HepG2 (cell line): ENCODE measurements around the gene TOB1. TPM values are rescaled to one million over a fixed set of nuclear protein-coding genes. Genes with fewer than 3 reads are reported as not detected.
A peak's percentile ranks its signal among the peaks of the same experiment; 100 is the strongest.

ENCODE experiments used
- ARNT2 ChIP-seq: sonication (generic); formaldehyde crosslinking; IDR thresholded peaks from 2 replicates; pipeline ENCODE4 v1.8.0; 2022; ENCODE audit warnings: mild to moderate bottlenecking, low read depth, missing genetic modification reagents, moderate library complexity
- CAMTA2 ChIP-seq: sonication (generic); formaldehyde crosslinking; IDR thresholded peaks from 2 replicates; pipeline ENCODE4 v1.4.0; 2020; ENCODE audit warnings: mild to moderate bottlenecking, missing genetic modification reagents, borderline replicate concordance
- CHCHD3 ChIP-seq: sonication (generic); formaldehyde crosslinking; IDR thresholded peaks from 2 replicates; pipeline ENCODE4 v1.8.0; 2022; ENCODE audit warnings: mild to moderate bottlenecking, missing genetic modification reagents, moderate library complexity
- IRX3 ChIP-seq: sonication (generic); formaldehyde crosslinking; IDR thresholded peaks from 2 replicates; pipeline ENCODE4 v1.8.1; 2023; ENCODE audit warnings: mild to moderate bottlenecking, low read depth, missing genetic modification reagents, borderline replicate concordance
- KLF12 ChIP-seq: sonication (generic); formaldehyde crosslinking; IDR thresholded peaks from 2 replicates; pipeline ENCODE4 v1.4.0; 2020; ENCODE audit warnings: missing genetic modification reagents, borderline replicate concordance
- POLR2A ChIP-seq, 2 experiments: IDR thresholded peaks; 2 replicates each; pipeline ENCODE4 v1.6.1; 2011; ENCODE audit warnings: low read depth in 2 of 2, low read length in 2 of 2, mild to moderate bottlenecking in 1 of 2, moderate library complexity in 1 of 2; ENCODE audit not compliant: insufficient read depth in 1 of 2
- RARG ChIP-seq: sonication (generic); formaldehyde crosslinking; IDR thresholded peaks from 2 replicates; pipeline ENCODE4 v1.4.0; 2020; ENCODE audit warnings: low read depth, mild to moderate bottlenecking, missing genetic modification reagents
- RBM39 ChIP-seq: fragments of 200-400 bp; formaldehyde crosslinking; IDR thresholded peaks from one replicate; pipeline ENCODE4 v1.6.1; 2018; ENCODE audit warnings: antibody characterized with exemption, mild to moderate bottlenecking, low read depth, low read length; ENCODE audit not compliant: poor library complexity, severe bottlenecking
- TEAD3 ChIP-seq: optimal IDR thresholded peaks from 2 replicates; pipeline ENCODE3; 2016; ENCODE audit warnings: borderline replicate concordance
- ZBTB21 ChIP-seq: sonication (generic); formaldehyde crosslinking; IDR thresholded peaks from 2 replicates; pipeline ENCODE4 v1.4.0; 2020; ENCODE audit warnings: missing genetic modification reagents
- ZFP90 ChIP-seq: sonication (generic); formaldehyde crosslinking; IDR thresholded peaks from 2 replicates; pipeline ENCODE4 v1.8.0; 2022; ENCODE audit warnings: missing genetic modification reagents, mild to moderate bottlenecking, inconsistent platforms, borderline replicate concordance
- ZMAT3 ChIP-seq: sonication (generic); formaldehyde crosslinking; conservative IDR thresholded peaks from 2 replicates; pipeline ENCODE4 v1.7.0; 2021; ENCODE audit warnings: missing genetic modification reagents
- ZNF431 ChIP-seq: sonication (generic); formaldehyde crosslinking; IDR thresholded peaks from 2 replicates; pipeline ENCODE4 v1.9.0; 2022; ENCODE audit warnings: missing genetic modification reagents, low read depth, mild to moderate bottlenecking, borderline replicate concordance
- ZNF562 ChIP-seq: sonication (generic); formaldehyde crosslinking; IDR thresholded peaks from 2 replicates; pipeline ENCODE4 v1.8.0; 2022; ENCODE audit warnings: missing genetic modification reagents, borderline replicate concordance
- ZNF614 ChIP-seq: IDR thresholded peaks from 2 replicates; pipeline ENCODE4 v1.6.1; 2018; ENCODE audit warnings: missing biosample characterization, missing genetic modification reagents, inconsistent platforms, borderline replicate concordance
- ZNF816 ChIP-seq: sonication (generic); formaldehyde crosslinking; IDR thresholded peaks from 2 replicates; pipeline ENCODE4 v1.8.0; 2022; ENCODE audit warnings: missing genetic modification reagents, mild to moderate bottlenecking, borderline replicate concordance
- ZNF850 ChIP-seq: sonication (generic); formaldehyde crosslinking; conservative IDR thresholded peaks from 2 replicates; pipeline ENCODE4 v1.9.0; 2021; ENCODE audit warnings: mild to moderate bottlenecking, missing genetic modification reagents
- ZSCAN22 ChIP-seq: sonication (generic); formaldehyde crosslinking; IDR thresholded peaks from 2 replicates; pipeline ENCODE4 v1.4.0; 2020; ENCODE audit warnings: mild to moderate bottlenecking, missing genetic modification reagents
- ZSCAN25 ChIP-seq: sonication (generic); formaldehyde crosslinking; IDR thresholded peaks from 2 replicates; pipeline ENCODE4 v1.8.0; 2022; ENCODE audit warnings: mild to moderate bottlenecking, missing genetic modification reagents
- polyA plus RNA-seq, 8 experiments: library from polyadenylated mRNA; depleted of rRNA in 3 of 8; stranded (reverse) in 7 of 8; unstranded in 1 of 8; fragments of >200 nt; fragmentation: Illumina TruSeq in 4 of 8; extraction: Trizol in 4 of 8; gene quantifications; 2 replicates each; pipeline versions ENCODE4 v1.2.1 to v1.2.3, GENCODE V29; 2011 to 2016; ENCODE audit warnings: low read depth in 4 of 8, missing spikeins in 1 of 8, mixed read lengths in 1 of 8; ENCODE audit not compliant: insufficient read depth in 1 of 8
- total RNA-seq, 5 experiments: library from RNA; depleted of rRNA; stranded (reverse); fragments of >200 nt; fragmentation: Illumina TruSeq; extraction: Trizol; gene quantifications; 2 replicates each; pipeline ENCODE4 v1.2.3, GENCODE V29; 2016; ENCODE audit warnings: low read depth in 1 of 5
- TF ChIP-seq, protein P1 (sequence below): sonication (generic); formaldehyde crosslinking; conservative IDR thresholded peaks from 2 replicates; pipeline ENCODE4 v1.8.0; 2022; ENCODE audit warnings: mild to moderate bottlenecking, moderate library complexity, missing genetic modification reagents
- TF ChIP-seq, protein P2 (sequence below): sonication (generic); formaldehyde crosslinking; IDR thresholded peaks from 2 replicates; pipeline ENCODE4 v1.8.1; 2022; ENCODE audit warnings: mild to moderate bottlenecking, missing genetic modification reagents
- TF ChIP-seq, protein P3 (sequence below): sonication (generic); formaldehyde crosslinking; IDR thresholded peaks from 2 replicates; pipeline ENCODE4 v1.4.0; 2020; ENCODE audit warnings: missing genetic modification reagents, borderline replicate concordance

TOB1 gene
- total and polyA plus RNA-seq, 2 of the 13 experiments (the other 11 are each of a cell fraction or from before 2014, with no cell fraction given): 21.9 to 57.7 TPM

DNA sequence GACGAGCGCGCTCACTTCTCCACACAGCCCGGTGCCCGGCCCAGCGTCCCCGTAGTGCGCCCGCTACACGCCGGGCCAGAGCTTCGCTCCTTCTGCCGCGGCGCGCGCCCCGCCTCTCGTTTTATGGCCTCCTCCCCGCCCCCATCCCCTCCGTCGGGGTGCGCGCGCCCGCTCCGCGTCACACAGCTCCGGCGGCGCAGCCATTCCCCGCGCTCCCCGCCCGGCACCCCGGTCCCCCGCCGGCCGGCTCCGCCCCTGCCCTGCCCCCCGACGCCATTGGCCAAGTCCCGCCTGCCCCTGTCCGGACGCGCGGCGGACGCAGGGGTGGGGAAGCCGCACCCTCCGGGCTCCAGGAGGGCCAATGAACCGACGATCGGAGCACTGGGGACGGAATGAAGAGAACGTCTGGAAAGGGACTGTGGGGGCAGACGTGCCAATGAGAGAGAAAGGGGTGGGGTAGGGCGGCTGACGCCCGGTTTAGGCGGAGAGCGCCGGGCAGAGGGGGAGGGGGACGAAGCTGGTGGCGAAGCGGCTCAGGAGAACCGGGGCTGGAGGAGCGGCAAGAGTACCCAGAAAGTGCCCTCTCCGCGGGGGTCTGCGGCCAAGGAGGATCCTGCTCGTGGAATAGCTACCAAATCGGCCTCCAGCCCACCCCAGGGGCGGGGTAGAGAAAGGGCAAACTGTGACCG, at the start of gene TOB1 (continued):
- TF ChIP-seq ZFP90 (peak; percentile 71; the same call in 1 of the 2 replicates), ZNF816 (CRISPR knock-in tag) (no peak), ARNT2 (CRISPR knock-in tag) (peak; percentile 98), ZNF614 (peak; percentile 66; the same call in 1 of the 2 replicates), RARG (peak; percentile 84; the same call in 1 of the 2 replicates), ZSCAN22 (CRISPR knock-in tag) (no peak; the same call in 1 of the 2 replicates), KLF12 (CRISPR knock-in tag) (peak; percentile 78; the same call in 1 of the 2 replicates), CHCHD3 (CRISPR knock-in tag) (peak; percentile 99), ZNF431 (CRISPR knock-in tag) (0 out of 2 replicates have a peak, but pooled peaks have one; percentile 53), RBM39 (peak; percentile 92), ZSCAN25 (peak; percentile 92; the same call in 1 of the 2 replicates), ZBTB21 (CRISPR knock-in tag) (0 out of 2 replicates have a peak, but pooled peaks have one; percentile 4), ZNF850 (CRISPR knock-in tag) (no peak), POLR2A (IDR thresholded peaks at IDR 0.05; ENCODE audit: insufficient read depth in 1 of 2, low read depth in 2 of 2, low read length in 2 of 2) (peak; percentile 99 to 100), ZNF562 (CRISPR knock-in tag) (no peak), IRX3 (CRISPR knock-in tag) (peak; percentile 92), ZMAT3 (CRISPR knock-in tag) (peak; percentile 75), TEAD3 (peak; percentile 55), CAMTA2 (CRISPR knock-in tag) (no peak; the same call in 1 of the 2 replicates)
- TF ChIP-seq, protein P1, sequence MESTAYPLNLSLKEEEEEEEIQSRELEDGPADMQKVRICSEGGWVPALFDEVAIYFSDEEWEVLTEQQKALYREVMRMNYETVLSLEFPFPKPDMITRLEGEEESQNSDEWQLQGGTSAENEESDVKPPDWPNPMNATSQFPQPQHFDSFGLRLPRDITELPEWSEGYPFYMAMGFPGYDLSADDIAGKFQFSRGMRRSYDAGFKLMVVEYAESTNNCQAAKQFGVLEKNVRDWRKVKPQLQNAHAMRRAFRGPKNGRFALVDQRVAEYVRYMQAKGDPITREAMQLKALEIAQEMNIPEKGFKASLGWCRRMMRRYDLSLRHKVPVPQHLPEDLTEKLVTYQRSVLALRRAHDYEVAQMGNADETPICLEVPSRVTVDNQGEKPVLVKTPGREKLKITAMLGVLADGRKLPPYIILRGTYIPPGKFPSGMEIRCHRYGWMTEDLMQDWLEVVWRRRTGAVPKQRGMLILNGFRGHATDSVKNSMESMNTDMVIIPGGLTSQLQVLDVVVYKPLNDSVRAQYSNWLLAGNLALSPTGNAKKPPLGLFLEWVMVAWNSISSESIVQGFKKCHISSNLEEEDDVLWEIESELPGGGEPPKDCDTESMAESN: peak; percentile 99
- TF ChIP-seq, protein P2, sequence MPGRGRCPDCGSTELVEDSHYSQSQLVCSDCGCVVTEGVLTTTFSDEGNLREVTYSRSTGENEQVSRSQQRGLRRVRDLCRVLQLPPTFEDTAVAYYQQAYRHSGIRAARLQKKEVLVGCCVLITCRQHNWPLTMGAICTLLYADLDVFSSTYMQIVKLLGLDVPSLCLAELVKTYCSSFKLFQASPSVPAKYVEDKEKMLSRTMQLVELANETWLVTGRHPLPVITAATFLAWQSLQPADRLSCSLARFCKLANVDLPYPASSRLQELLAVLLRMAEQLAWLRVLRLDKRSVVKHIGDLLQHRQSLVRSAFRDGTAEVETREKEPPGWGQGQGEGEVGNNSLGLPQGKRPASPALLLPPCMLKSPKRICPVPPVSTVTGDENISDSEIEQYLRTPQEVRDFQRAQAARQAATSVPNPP (CRISPR knock-in tag): peak; percentile 74; the same call in 1 of the 2 replicates
- TF ChIP-seq, protein P3, sequence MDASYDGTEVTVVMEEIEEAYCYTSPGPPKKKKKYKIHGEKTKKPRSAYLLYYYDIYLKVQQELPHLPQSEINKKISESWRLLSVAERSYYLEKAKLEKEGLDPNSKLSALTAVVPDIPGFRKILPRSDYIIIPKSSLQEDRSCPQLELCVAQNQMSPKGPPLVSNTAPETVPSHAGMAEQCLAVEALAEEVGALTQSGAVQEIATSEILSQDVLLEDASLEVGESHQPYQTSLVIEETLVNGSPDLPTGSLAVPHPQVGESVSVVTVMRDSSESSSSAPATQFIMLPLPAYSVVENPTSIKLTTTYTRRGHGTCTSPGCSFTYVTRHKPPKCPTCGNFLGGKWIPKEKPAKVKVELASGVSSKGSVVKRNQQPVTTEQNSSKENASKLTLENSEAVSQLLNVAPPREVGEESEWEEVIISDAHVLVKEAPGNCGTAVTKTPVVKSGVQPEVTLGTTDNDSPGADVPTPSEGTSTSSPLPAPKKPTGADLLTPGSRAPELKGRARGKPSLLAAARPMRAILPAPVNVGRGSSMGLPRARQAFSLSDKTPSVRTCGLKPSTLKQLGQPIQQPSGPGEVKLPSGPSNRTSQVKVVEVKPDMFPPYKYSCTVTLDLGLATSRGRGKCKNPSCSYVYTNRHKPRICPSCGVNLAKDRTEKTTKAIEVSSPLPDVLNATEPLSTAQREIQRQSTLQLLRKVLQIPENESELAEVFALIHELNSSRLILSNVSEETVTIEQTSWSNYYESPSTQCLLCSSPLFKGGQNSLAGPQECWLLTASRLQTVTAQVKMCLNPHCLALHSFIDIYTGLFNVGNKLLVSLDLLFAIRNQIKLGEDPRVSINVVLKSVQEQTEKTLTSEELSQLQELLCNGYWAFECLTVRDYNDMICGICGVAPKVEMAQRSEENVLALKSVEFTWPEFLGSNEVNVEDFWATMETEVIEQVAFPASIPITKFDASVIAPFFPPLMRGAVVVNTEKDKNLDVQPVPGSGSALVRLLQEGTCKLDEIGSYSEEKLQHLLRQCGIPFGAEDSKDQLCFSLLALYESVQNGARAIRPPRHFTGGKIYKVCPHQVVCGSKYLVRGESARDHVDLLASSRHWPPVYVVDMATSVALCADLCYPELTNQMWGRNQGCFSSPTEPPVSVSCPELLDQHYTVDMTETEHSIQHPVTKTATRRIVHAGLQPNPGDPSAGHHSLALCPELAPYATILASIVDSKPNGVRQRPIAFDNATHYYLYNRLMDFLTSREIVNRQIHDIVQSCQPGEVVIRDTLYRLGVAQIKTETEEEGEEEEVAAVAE (CRISPR knock-in tag): peak; percentile 78; the same call in 1 of the 2 replicates
